Raji (cell line): ENCODE measurements around the gene GSE1.

Experiments
- POLR2A ChIP-seq: IDR thresholded peaks from 2 replicates; pipeline ENCODE4 v1.6.1; 2011; ENCODE audit warnings: low read depth, low read length, control low read depth; ENCODE audit not compliant: insufficient read depth

The GSE1 gene

GRCh38 chr16:85594273-85594977 lies 18.7 kb upstream of the GSE1 start:
- TF ChIP-seq POLR2A: no peak

GRCh38 chr16:85594978-85595661 lies 18.0 kb upstream of the GSE1 start:
- TF ChIP-seq POLR2A: no peak

- no peak for TF ChIP-seq POLR2A
Measured at GRCh38 chr16:85595812-85596502, 17.2 kb upstream of the GSE1 start.

- no peak for TF ChIP-seq POLR2A
Measured at GRCh38 chr16:85598141-85598540, 15.0 kb upstream of the GSE1 start.

GRCh38 chr16:85600078-85600477 lies 13.0 kb upstream of the GSE1 start:
- TF ChIP-seq POLR2A: no peak

GRCh38 chr16:85600530-85601271 lies 12.4 kb upstream of the GSE1 start:
- TF ChIP-seq POLR2A: no peak

GRCh38 chr16:85601272-85601639 lies 11.9 kb upstream of the GSE1 start:
- no peak for TF ChIP-seq POLR2A

GRCh38 chr16:85601730-85602401 lies 11.3 kb upstream of the GSE1 start:
- TF ChIP-seq POLR2A: no peak

GRCh38 chr16:85602402-85603202 lies 10.5 kb upstream of the GSE1 start:
- TF ChIP-seq POLR2A: no peak

- no peak for TF ChIP-seq POLR2A
Measured at GRCh38 chr16:85603203-85603755, 9.8 kb upstream of the GSE1 start.

GRCh38 chr16:85604145-85604705 lies 8.9 kb upstream of the GSE1 start:
- no peak for TF ChIP-seq POLR2A

GRCh38 chr16:85605051-85605911 lies 7.8 kb upstream of the GSE1 start:
- TF ChIP-seq POLR2A: no peak

- TF ChIP-seq POLR2A: no peak
Measured at GRCh38 chr16:85605912-85606841, 6.9 kb upstream of the GSE1 start.
